ENCODE measurements around the gene CAMKK2. TPM values are rescaled to one million over a fixed set of nuclear protein-coding genes. Genes with fewer than 3 reads are reported as not detected.
"Not testable (repeated sequence)": the region's sequence is repeated elsewhere in the genome, so short reads cannot be mapped to it uniquely, and the experiment has no call there.

Gene CAMKK2
- total RNA-seq, 2 experiments from 2014 or later, result 27.0 to 29.2 TPM

GRCh38 chr12:121230538-121230907 lies 66.0 kb downstream of the CAMKK2 start:
- Mint-ChIP-seq H3K9me3 (no peaks in the 10 kb centered on the region), H3K27me3 (no peaks in the 10 kb centered on the region), H3K36me3 (peaks cover 29% of the 10 kb centered on the region), H3K4me3 (no peak overlapping the region), H3K4me1 (peaks cover 25% of the 10 kb centered on the region), H3K27ac (peak overlapping the region; percentile 71)
- ATAC-seq (ENCODE audit: low read depth) (peak; percentile 6), DNase-seq (no peak)
- POLR2A ChIA-PET, result interaction anchor here (0.6 to 1.4 kb wide), 2 partner anchors 8 to 171 kb away, joined by 3 to 5 read pairs; no protein-coding TSS in a partner anchor

GRCh38 chr12:121229826-121230537 lies 66.5 kb downstream of the CAMKK2 start:
- peak overlapping the region; percentile 71 for H3K27ac Mint-ChIP-seq
- H3K4me1 Mint-ChIP-seq, result peaks cover 26% of the 10 kb centered on the region
- peak; percentile 68 for DNase-seq
- peaks cover 29% of the 10 kb centered on the region for H3K36me3 Mint-ChIP-seq
- POLR2A ChIA-PET, result interaction anchor here (1.4 kb wide), 1 partner anchor 9 kb away, joined by 5 read pairs; no protein-coding TSS in a partner anchor
- H3K4me3 Mint-ChIP-seq, H3K27me3 Mint-ChIP-seq, H3K9me3 Mint-ChIP-seq: not testable (repeated sequence)
- ATAC-seq (ENCODE audit: low read depth), result peak; percentile 73

GRCh38 chr12:121228919-121229665 lies 67.4 kb downstream of the CAMKK2 start:
- Mint-ChIP-seq H3K9me3 (no peaks in the 10 kb centered on the region), H3K4me1 (peaks cover 32% of the 10 kb centered on the region), H3K27ac (peak overlapping the region; percentile 71), H3K27me3 (no peaks in the 10 kb centered on the region), H3K36me3 (peaks cover 26% of the 10 kb centered on the region), H3K4me3 (no peak overlapping the region)
- DNase-seq, result no peak
- POLR2A ChIA-PET, result interaction anchor here (1.4 kb wide), 1 partner anchor 10 kb away, joined by 5 read pairs; no protein-coding TSS in a partner anchor
- no peak for ATAC-seq (ENCODE audit: low read depth)

DNA sequence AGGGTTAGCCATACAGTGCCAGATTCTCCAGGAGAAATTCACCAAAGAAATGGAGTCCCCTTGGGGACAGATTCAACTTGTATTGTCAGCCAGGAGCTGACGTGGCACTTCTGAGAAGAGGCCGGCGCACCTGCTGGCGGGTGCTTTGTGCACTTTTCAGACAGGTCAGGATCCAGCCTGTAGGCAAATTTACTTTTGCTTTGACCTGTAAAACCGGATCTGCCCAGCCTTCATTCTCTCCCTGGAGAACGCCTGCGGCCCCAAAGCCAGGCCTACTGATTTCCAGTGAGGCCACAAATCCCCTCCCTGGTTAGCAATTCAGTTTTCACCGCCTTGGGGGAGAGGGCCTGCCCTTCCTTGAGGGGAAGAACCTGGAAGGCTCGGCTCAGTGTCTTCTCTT lies 69.2 kb downstream of the CAMKK2 start:
- H3K27me3 Mint-ChIP-seq, result no peaks in the 10 kb centered on the region
- H3K36me3 Mint-ChIP-seq, result peaks cover 36% of the 10 kb centered on the region

DNA sequence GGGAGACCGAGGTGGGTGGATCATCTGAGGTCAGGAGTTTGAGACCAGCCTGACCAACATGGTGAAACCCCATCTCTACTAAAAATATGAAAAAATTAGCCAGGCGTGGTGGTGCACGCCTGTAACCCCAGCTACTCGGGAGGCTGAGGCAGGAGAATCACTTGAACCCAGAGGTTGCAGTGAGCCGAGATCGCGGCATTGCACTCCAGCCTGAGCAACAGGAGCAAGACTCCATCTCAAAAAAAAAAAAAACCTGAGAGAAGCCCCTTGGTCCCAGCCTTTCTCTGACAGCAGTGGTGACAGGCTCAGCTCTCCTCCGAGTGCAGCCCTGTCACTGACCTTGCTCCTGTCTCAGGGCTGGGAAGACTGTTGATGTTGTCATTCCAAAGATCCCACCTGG lies 69.6 kb downstream of the CAMKK2 start:
- Mint-ChIP-seq H3K36me3 (peaks cover 40% of the 10 kb centered on the region), H3K27ac (peak overlapping the region; percentile 45), H3K4me1 (peaks cover 46% of the 10 kb centered on the region)
- not testable (repeated sequence) for H3K4me3 Mint-ChIP-seq; DNase-seq; H3K27me3 Mint-ChIP-seq; ATAC-seq (ENCODE audit: low read depth); H3K9me3 Mint-ChIP-seq
- POLR2A ChIA-PET, result interaction anchor here (0.6 to 0.7 kb wide), 2 partner anchors 486 to 645 kb away, joined by 3 to 4 read pairs; partner anchors contain the start of gene POP5

More for the DNA sequence above, 69.2 kb downstream of the CAMKK2 start:
- H3K4me1 Mint-ChIP-seq, result peaks cover 46% of the 10 kb centered on the region
- POLR2A ChIA-PET, result interaction anchor here (0.6 kb wide), 1 partner anchor 646 kb away, joined by 3 read pairs; the partner anchor contains the start of gene POP5
- DNase-seq (no peak), ATAC-seq (ENCODE audit: low read depth) (no peak)
- H3K9me3 Mint-ChIP-seq, result peaks cover 2% of the 10 kb centered on the region
- H3K27ac Mint-ChIP-seq, result peak overlapping the region; percentile 45
- H3K4me3 Mint-ChIP-seq, result no peak overlapping the region

DNA sequence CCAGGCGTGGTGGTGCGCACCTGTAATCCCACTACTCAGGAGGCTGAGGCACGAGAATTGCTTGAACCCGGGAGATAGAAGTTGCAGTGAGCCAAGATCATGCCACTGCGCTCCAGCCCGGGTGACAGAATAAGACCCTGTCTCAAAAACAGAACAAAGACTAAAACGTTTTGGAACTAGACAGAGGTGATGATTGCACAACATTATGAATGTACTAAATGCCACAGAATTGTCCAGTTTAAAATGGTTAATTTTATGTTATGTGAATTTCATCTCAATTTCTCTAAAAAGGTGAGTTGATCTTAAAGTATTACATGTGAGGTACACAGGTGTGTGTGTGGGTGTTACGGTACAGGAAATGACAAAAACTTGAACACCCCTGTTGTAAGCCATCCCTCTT lies 70.1 kb downstream of the CAMKK2 start:
- POLR2A ChIA-PET, result interaction anchor here (0.7 kb wide), 1 partner anchor 487 kb away, joined by 4 read pairs; no protein-coding TSS in a partner anchor
- peak overlapping the region; percentile 45 for H3K27ac Mint-ChIP-seq
- peaks cover 45% of the 10 kb centered on the region for H3K4me1 Mint-ChIP-seq
- DNase-seq (no peak), ATAC-seq (ENCODE audit: low read depth) (no peak)
- no peak overlapping the region for H3K4me3 Mint-ChIP-seq
- H3K9me3 Mint-ChIP-seq, result peaks cover 2% of the 10 kb centered on the region
- peaks cover 42% of the 10 kb centered on the region for H3K36me3 Mint-ChIP-seq
- no peaks in the 10 kb centered on the region for H3K27me3 Mint-ChIP-seq

GRCh38 chr12:121224591-121224990 lies 71.9 kb downstream of the CAMKK2 start:
- Mint-ChIP-seq H3K27me3 (no peaks in the 10 kb centered on the region), H3K9me3 (peaks cover 2% of the 10 kb centered on the region), H3K4me1 (peaks cover 40% of the 10 kb centered on the region), H3K4me3 (peak overlapping the region; percentile 72), H3K27ac (peak overlapping the region; percentile 95), H3K36me3 (peaks cover 42% of the 10 kb centered on the region)
- ATAC-seq (ENCODE audit: low read depth) (peak; percentile 81), DNase-seq (peak; percentile 69)
- POLR2A ChIA-PET, result interaction anchor here (0.7 to 2.5 kb wide), 10 partner anchors 11 to 186 kb away, joined by 3 to 28 read pairs (median 6); partner anchors contain the start of genes CAMKK2, OASL and P2RX7

GRCh38 chr12:121223292-121224285 lies 72.9 kb downstream of the CAMKK2 start:
- Mint-ChIP-seq H3K36me3 (peaks cover 44% of the 10 kb centered on the region), H3K27ac (peak overlapping the region; percentile 95), H3K9me3 (peaks cover 2% of the 10 kb centered on the region), H3K4me3 (peak overlapping the region; percentile 69), H3K4me1 (peaks cover 38% of the 10 kb centered on the region), H3K27me3 (no peaks in the 10 kb centered on the region)
- POLR2A ChIA-PET, result interaction anchor here (0.7 to 2.5 kb wide), 11 partner anchors 12 to 185 kb away, joined by 3 to 28 read pairs (median 6); partner anchors contain the start of genes CAMKK2 and OASL
- peak; percentile 71 for DNase-seq
- ATAC-seq (ENCODE audit: low read depth), result peak; percentile 68

DNA sequence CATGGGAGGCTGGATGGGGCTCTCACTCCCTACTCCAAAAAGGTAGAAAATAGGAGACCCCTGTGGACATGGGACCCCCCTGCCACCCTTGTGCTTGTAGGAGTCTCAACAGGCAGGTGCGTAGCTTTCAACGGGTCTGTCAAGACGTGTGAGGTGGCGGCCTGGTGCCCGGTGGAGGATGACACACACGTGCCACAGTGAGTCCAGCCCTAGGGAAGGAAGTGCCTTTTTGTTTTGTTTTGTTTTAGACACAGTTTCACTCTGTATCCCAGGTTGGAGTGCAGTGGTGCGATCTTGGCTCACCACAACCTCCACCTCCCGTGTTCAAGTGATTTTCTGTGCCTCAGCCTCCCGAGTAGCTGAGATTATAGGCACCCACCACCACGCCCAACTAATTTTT lies 73.7 kb downstream of the CAMKK2 start:
- POLR2A ChIA-PET, result interaction anchor here (1.2 to 1.6 kb wide), 5 partner anchors 12 to 162 kb away, joined by 3 to 11 read pairs (median 5); no protein-coding TSS in a partner anchor
- peak overlapping the region; percentile 69 for H3K4me3 Mint-ChIP-seq
- peaks cover 49% of the 10 kb centered on the region for H3K36me3 Mint-ChIP-seq
- ATAC-seq (ENCODE audit: low read depth) (peak; percentile 3), DNase-seq (no peak)
- no peaks in the 10 kb centered on the region for H3K27me3 Mint-ChIP-seq
- peak overlapping the region; percentile 95 for H3K27ac Mint-ChIP-seq
- peaks cover 2% of the 10 kb centered on the region for H3K9me3 Mint-ChIP-seq
- H3K4me1 Mint-ChIP-seq, result peaks cover 37% of the 10 kb centered on the region

- DNase-seq, result no peak
- ATAC-seq (ENCODE audit: low read depth), result no peak
- peaks cover 52% of the 10 kb centered on the region for H3K36me3 Mint-ChIP-seq
- no peak overlapping the region for H3K4me3 Mint-ChIP-seq
- peaks cover 36% of the 10 kb centered on the region for H3K4me1 Mint-ChIP-seq
- no peaks in the 10 kb centered on the region for H3K27me3 Mint-ChIP-seq
- peaks cover 2% of the 10 kb centered on the region for H3K9me3 Mint-ChIP-seq
- H3K27ac Mint-ChIP-seq, result peak overlapping the region; percentile 2
- POLR2A ChIA-PET, result no interaction called here
Measured at GRCh38 chr12:121219353-121219986, 77.0 kb downstream of the CAMKK2 start.

- Mint-ChIP-seq H3K27me3 (no peaks in the 10 kb centered on the region), H3K4me3 (no peak overlapping the region), H3K36me3 (peaks cover 54% of the 10 kb centered on the region), H3K9me3 (peaks cover 2% of the 10 kb centered on the region), H3K4me1 (peaks cover 34% of the 10 kb centered on the region), H3K27ac (no peak overlapping the region)
- POLR2A ChIA-PET, result no interaction called here
- no peak for ATAC-seq (ENCODE audit: low read depth)
- DNase-seq, result no peak
Measured at GRCh38 chr12:121218588-121219352, 77.7 kb downstream of the CAMKK2 start.
